ENCODE results near the gene BHLHE40. TPM values are rescaled to one million over a fixed set of nuclear protein-coding genes. Genes with fewer than 3 reads are reported as not detected.

BHLHE40 gene
- total and polyA plus RNA-seq, 3 experiments from 2014 or later, result 24.8 to 180 (median 174) TPM

DNA sequence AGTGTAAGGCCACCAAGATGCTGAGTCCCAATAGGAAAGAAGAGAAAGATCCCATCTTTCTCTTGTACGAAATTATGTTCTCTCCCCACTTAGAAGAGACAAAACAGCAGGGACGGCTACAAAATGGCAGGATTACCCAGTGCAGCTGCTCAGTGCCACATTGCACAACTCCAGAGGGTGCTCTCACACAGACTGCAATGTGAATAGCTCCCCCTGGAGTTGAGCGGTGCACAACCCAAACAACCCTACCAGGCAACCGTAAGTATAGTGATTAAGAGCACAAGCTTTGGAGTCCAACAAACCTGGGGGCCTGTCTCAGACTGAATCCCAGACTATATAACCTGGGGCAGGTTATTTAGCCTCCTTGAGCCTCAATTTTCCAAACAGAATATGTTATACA lies 3.1 kb upstream of the BHLHE40 start:
- CTCF ChIA-PET, result interaction anchor here (0.8 to 3.3 kb wide), 15 partner anchors 10 to 267 kb away, joined by 3 to 18 read pairs (median 4); no protein-coding TSS in a partner anchor
- Mint-ChIP-seq H3K27me3 (no peaks in the 10 kb centered on the region), H3K4me3 (peak overlapping the region in 4 of 7 donors; percentile 61 to 100 (median 98)), H3K36me3 (peaks cover 0 to 22% (median 12%) of the 10 kb centered on the region in 3 donors), H3K27ac (peak overlapping the region; percentile 98 to 100 (median 100)), H3K9me3 (peaks cover 0 to 2% (median 0%) of the 10 kb centered on the region in 5 donors), H3K4me1 (peaks cover 37 to 49% (median 46%) of the 10 kb centered on the region in 3 donors)
- no peak for DNase-seq
- Histone ChIP-seq H3K27ac (ENCODE audit: low read depth, low read length) (peak overlapping the region; percentile 100), H3K4me3 (ENCODE audit: low read length) (no peak overlapping the region), H3K9me3 (ENCODE audit: low read length) (no peaks in the 10 kb centered on the region), H3K36me3 (ENCODE audit: insufficient read depth, low read length) (no peaks in the 10 kb centered on the region), H3K27me3 (ENCODE audit: insufficient read depth, low read length, poor library complexity, severe bottlenecking) (no peaks in the 10 kb centered on the region), H3K4me1 (ENCODE audit: insufficient read depth, low read length) (peaks cover 25% of the 10 kb centered on the region)
- POLR2A ChIA-PET, result interaction anchor here (1.2 to 2.0 kb wide), 3 partner anchors 10 to 154 kb away, joined by 3 to 9 read pairs (median 9); no protein-coding TSS in a partner anchor

GRCh38 chr3:4977001-4977852 lies 2.0 kb upstream of the BHLHE40 start:
- H3K27me3 ChIP-seq (ENCODE audit: insufficient read depth, low read length, poor library complexity, severe bottlenecking), result no peaks in the 10 kb centered on the region
- POLR2A ChIA-PET, result interaction anchor here (0.5 to 2.0 kb wide), 8 partner anchors 9 to 624 kb away, joined by 3 to 10 read pairs (median 5); no protein-coding TSS in a partner anchor
- Mint-ChIP-seq H3K36me3 (peaks cover 4 to 32% (median 14%) of the 10 kb centered on the region in 3 donors), H3K9me3 (no peaks in the 10 kb centered on the region), H3K4me1 (peaks cover 48 to 60% (median 57%) of the 10 kb centered on the region in 3 donors), H3K27ac (peak overlapping the region; percentile 98 to 100 (median 100)), H3K27me3 (no peaks in the 10 kb centered on the region), H3K4me3 (peak overlapping the region; percentile 97 to 100 (median 99))
- peak; percentile 36 to 83 (median 57) for DNase-seq
- peak overlapping the region; percentile 75 for H3K4me3 ChIP-seq (ENCODE audit: low read length)
- H3K9me3 ChIP-seq (ENCODE audit: low read length), result no peaks in the 10 kb centered on the region
- CTCF ChIA-PET, result interaction anchor here (0.7 to 4.0 kb wide), 15 partner anchors 9 to 266 kb away, joined by 3 to 26 read pairs (median 4); no protein-coding TSS in a partner anchor
- peak overlapping the region; percentile 100 for H3K27ac ChIP-seq (ENCODE audit: low read depth, low read length)
- peaks cover 35% of the 10 kb centered on the region for H3K4me1 ChIP-seq (ENCODE audit: insufficient read depth, low read length)
- no peaks in the 10 kb centered on the region for H3K36me3 ChIP-seq (ENCODE audit: insufficient read depth, low read length)

GRCh38 chr3:4977853-4978203 lies 1.4 kb upstream of the BHLHE40 start:
- Mint-ChIP-seq H3K4me1 (peaks cover 52 to 66% (median 62%) of the 10 kb centered on the region in 3 donors), H3K36me3 (peaks cover 4 to 38% (median 10%) of the 10 kb centered on the region in 3 donors), H3K9me3 (no peaks in the 10 kb centered on the region), H3K27me3 (no peaks in the 10 kb centered on the region), H3K4me3 (peak overlapping the region; percentile 97 to 100 (median 99)), H3K27ac (peak overlapping the region; percentile 98 to 100 (median 100))
- Histone ChIP-seq H3K4me1 (ENCODE audit: insufficient read depth, low read length) (peaks cover 37% of the 10 kb centered on the region), H3K9me3 (ENCODE audit: low read length) (no peaks in the 10 kb centered on the region), H3K4me3 (ENCODE audit: low read length) (peak overlapping the region; percentile 75), H3K27me3 (ENCODE audit: insufficient read depth, low read length, poor library complexity, severe bottlenecking) (no peaks in the 10 kb centered on the region), H3K27ac (ENCODE audit: low read depth, low read length) (peak overlapping the region; percentile 100), H3K36me3 (ENCODE audit: insufficient read depth, low read length) (peaks cover 2% of the 10 kb centered on the region)
- DNase-seq, result peak in 2 of 5 donors; percentile 52 to 70
- CTCF ChIA-PET, result interaction anchor here (1.1 to 4.0 kb wide), 9 partner anchors 9 to 266 kb away, joined by 3 to 37 read pairs (median 11); no protein-coding TSS in a partner anchor
- POLR2A ChIA-PET, result interaction anchor here (0.5 to 2.0 kb wide), 6 partner anchors 9 to 625 kb away, joined by 3 to 10 read pairs (median 8); no protein-coding TSS in a partner anchor

DNA sequence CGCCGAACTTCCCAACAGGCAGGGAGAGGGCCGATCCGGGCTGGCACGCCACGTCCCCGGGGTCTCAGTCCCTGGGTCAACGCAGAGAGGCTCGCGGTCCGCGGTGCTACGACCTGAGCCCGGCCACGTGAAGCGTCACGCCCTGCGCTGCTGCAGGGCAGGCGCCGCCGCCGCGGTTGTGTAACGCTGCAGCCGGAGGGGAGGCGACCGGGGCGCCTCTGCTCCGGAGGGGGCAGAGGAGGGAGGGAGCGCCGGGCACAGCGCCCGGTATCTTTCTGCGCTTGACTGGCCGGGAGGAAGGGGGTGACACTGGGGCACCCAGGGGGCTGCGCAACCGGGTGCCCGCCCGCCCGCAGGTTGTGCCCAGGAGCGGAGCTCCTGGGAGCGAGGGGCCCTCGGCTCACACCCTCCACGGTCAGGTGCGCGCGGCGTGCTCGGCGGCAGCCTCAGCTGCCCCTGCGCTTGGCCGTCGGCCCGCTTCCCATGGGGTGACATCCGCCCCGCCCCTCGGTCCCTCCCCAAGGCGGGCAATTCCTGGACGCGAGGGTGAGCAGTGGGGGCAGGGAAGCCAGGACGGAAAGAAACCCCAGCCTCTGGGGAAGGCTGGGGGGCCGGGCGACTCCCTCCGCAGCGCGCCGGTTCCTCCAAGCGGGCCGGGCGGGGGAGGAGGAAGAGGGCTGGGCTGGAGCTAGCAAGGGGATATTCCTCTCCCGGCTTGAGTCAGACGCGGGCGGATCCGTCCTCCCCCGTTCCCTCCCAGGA lies 852 bp upstream of the BHLHE40 start:
- peak overlapping the region; percentile 75 for H3K4me3 ChIP-seq (ENCODE audit: low read length)
- peak; percentile 54 to 83 (median 79) for DNase-seq
- Mint-ChIP-seq H3K36me3 (peaks cover 6 to 43% (median 13%) of the 10 kb centered on the region in 3 donors), H3K4me1 (peaks cover 53 to 66% (median 60%) of the 10 kb centered on the region in 3 donors), H3K27me3 (peaks cover 0 to under 1% of the 10 kb centered on the region in 2 donors), H3K4me3 (peak overlapping the region; percentile 97 to 100 (median 99)), H3K27ac (peak overlapping the region; percentile 98 to 100 (median 100)), H3K9me3 (no peaks in the 10 kb centered on the region)
- H3K4me1 ChIP-seq (ENCODE audit: insufficient read depth, low read length), result peaks cover 43% of the 10 kb centered on the region
- ChIA-PET CTCF (interaction anchor here (0.8 to 4.0 kb wide), 12 partner anchors 11 to 264 kb away, joined by 3 to 37 read pairs (median 10); no protein-coding TSS in a partner anchor), POLR2A (interaction anchor here (0.5 to 2.2 kb wide), 13 partner anchors 8 to 626 kb away, joined by 3 to 20 read pairs (median 4); no protein-coding TSS in a partner anchor)
- no peaks in the 10 kb centered on the region for H3K9me3 ChIP-seq (ENCODE audit: low read length)
- peak overlapping the region; percentile 100 for H3K27ac ChIP-seq (ENCODE audit: low read depth, low read length)
- H3K27me3 ChIP-seq (ENCODE audit: insufficient read depth, low read length, poor library complexity, severe bottlenecking), result no peaks in the 10 kb centered on the region
- peaks cover 8% of the 10 kb centered on the region for H3K36me3 ChIP-seq (ENCODE audit: insufficient read depth, low read length)

GRCh38 chr3:4978966-4979427 lies 240 bp upstream of the BHLHE40 start:
- Mint-ChIP-seq H3K4me1 (peaks cover 59 to 70% (median 63%) of the 10 kb centered on the region in 3 donors), H3K27me3 (peaks cover 0 to 2% of the 10 kb centered on the region in 2 donors), H3K27ac (peak overlapping the region; percentile 84 to 100 (median 100)), H3K9me3 (no peaks in the 10 kb centered on the region), H3K4me3 (peak overlapping the region; percentile 97 to 100 (median 99)), H3K36me3 (peaks cover 12 to 50% (median 19%) of the 10 kb centered on the region in 3 donors)
- ChIA-PET POLR2A (interaction anchor here (0.5 to 2.2 kb wide), 15 partner anchors 8 to 199 kb away, joined by 3 to 20 read pairs (median 4); no protein-coding TSS in a partner anchor), CTCF (interaction anchor here (0.8 to 4.0 kb wide), 16 partner anchors 10 to 267 kb away, joined by 3 to 37 read pairs (median 7); no protein-coding TSS in a partner anchor)
- H3K9me3 ChIP-seq (ENCODE audit: low read length), result no peaks in the 10 kb centered on the region
- H3K36me3 ChIP-seq (ENCODE audit: insufficient read depth, low read length), result peaks cover 11% of the 10 kb centered on the region
- H3K4me3 ChIP-seq (ENCODE audit: low read length), result peak overlapping the region; percentile 75
- H3K27ac ChIP-seq (ENCODE audit: low read depth, low read length), result peak overlapping the region; percentile 100
- peaks cover 49% of the 10 kb centered on the region for H3K4me1 ChIP-seq (ENCODE audit: insufficient read depth, low read length)
- no peaks in the 10 kb centered on the region for H3K27me3 ChIP-seq (ENCODE audit: insufficient read depth, low read length, poor library complexity, severe bottlenecking)
- peak; percentile 55 to 94 (median 90) for DNase-seq

- H3K27ac Mint-ChIP-seq, result peak overlapping the region; percentile 98 to 100 (median 100)
- Histone ChIP-seq H3K4me3 (ENCODE audit: low read length) (peak overlapping the region; percentile 84), H3K4me1 (ENCODE audit: insufficient read depth, low read length) (peaks cover 61% of the 10 kb centered on the region), H3K36me3 (ENCODE audit: insufficient read depth, low read length) (peaks cover 11% of the 10 kb centered on the region), H3K27me3 (ENCODE audit: insufficient read depth, low read length, poor library complexity, severe bottlenecking) (no peaks in the 10 kb centered on the region), H3K9me3 (ENCODE audit: low read length) (no peaks in the 10 kb centered on the region), H3K27ac (ENCODE audit: low read depth, low read length) (peak overlapping the region; percentile 97)
- H3K36me3 Mint-ChIP-seq, result peaks cover 12 to 50% (median 19%) of the 10 kb centered on the region in 3 donors
- H3K4me1 Mint-ChIP-seq, result peaks cover 67 to 80% (median 79%) of the 10 kb centered on the region in 3 donors
- CTCF ChIA-PET, result interaction anchor here (0.7 to 4.0 kb wide), 46 partner anchors 14 to 272 kb away, joined by 3 to 37 read pairs (median 4); no protein-coding TSS in a partner anchor
- H3K27me3 Mint-ChIP-seq, result peaks cover 0 to 2% of the 10 kb centered on the region in 2 donors
- POLR2A ChIA-PET, result interaction anchor here (0.9 to 2.2 kb wide), 5 partner anchors 37 to 185 kb away, joined by 3 to 20 read pairs (median 3); no protein-coding TSS in a partner anchor
- peak; percentile 79 to 92 (median 86) for DNase-seq
- H3K4me3 Mint-ChIP-seq, result peak overlapping the region; percentile 97 to 100 (median 99)
- no peaks in the 10 kb centered on the region for H3K9me3 Mint-ChIP-seq
These were observed 1.3 kb downstream of the BHLHE40 start for GRCh38 chr3:4980229-4981203.

Measured in CD8-positive, alpha-beta memory T cell (primary cell).